HG03521 (cell line): Measurements from ENCODE around the gene TEX14.

Experiments used
- ATAC-seq: cut with Tn5 transposase; IDR thresholded peaks from one replicate; pipeline ENCODE4 v1.9.1; 2021; ENCODE audit warnings: mild to moderate bottlenecking, moderate library complexity; ENCODE audit not compliant: unreplicated experiment

TEX14 gene

GRCh38 chr17:58531661-58532554 is 159.9 kb downstream of the TEX14 start:
- ATAC-seq = no peak

DNA sequence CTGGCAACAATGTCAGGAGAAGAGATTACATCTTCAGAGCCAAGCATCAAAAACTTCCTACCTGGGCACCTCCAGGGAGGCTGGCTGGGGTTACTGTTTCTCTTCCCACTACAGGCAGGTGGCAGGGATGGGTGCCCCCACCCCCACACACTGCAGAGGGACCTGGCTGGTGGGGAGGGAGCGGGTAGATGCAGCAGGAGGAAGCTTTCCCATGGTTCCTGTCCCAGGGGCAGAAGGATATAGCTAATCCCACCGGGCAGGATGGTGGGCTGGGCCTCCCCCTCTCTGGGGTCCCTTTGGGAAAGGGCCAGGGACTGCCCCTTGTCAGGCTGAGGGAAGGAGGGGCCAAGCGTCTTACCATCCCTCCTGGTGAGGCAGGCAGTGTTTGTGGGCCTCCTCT is 160.7 kb downstream of the TEX14 start:
- no peak for ATAC-seq

GRCh38 chr17:58530655-58531054 is 161.2 kb downstream of the TEX14 start:
- no peak for ATAC-seq

DNA sequence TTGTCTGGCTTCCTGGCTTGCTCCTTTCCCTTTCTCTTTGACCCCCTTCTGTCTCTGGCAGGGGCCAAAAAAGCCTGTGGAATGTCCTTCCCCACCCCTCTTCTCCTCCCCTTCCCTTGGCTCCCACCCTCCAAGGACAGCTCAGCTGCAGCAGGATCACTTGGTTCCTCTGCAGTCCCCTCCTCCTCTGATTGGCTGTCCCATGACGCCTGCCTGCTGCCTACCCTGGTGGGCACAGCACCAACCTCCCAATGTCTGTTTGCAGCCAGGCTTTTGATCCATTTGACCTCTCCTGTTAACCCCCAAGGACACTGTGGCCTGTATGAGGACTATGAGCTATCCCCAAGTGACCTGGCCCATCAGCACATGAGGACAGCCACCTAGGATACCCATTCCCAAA is 162.6 kb downstream of the TEX14 start:
- no peak for ATAC-seq

- ATAC-seq = no peak
Observed at GRCh38 chr17:58528443-58528842, 163.4 kb downstream of the TEX14 start.

DNA sequence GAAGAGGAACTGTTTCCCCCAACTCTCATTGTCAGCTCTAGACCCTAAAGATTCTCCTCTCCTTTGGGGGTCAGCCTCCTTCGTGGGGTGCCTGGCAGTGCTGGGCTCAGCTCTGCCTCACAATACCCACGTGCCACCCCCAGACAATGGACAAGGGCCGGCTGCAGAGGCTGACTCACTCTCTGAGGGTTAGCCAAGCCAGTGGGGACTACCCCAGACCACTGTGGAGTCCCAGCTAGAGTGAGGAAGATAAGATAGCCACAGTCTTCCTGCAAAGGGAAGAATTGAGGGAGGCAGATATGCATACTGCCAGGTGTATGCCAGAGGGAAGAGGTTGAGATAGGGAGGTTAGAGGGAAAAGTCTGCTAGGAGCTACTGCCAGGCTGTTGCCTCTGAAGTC is 163.9 kb downstream of the TEX14 start:
- ATAC-seq = no peak

- ATAC-seq = no peak
Observed at GRCh38 chr17:58527306-58527705, 164.5 kb downstream of the TEX14 start.

GRCh38 chr17:58525239-58525638 is 166.6 kb downstream of the TEX14 start:
- no peak for ATAC-seq

- ATAC-seq = no peak
Observed at GRCh38 chr17:58521680-58522079, 170.2 kb downstream of the TEX14 start.

- no peak for ATAC-seq
Observed at GRCh38 chr17:58520843-58521430, 170.9 kb downstream of the TEX14 start.

GRCh38 chr17:58517928-58518609 is 173.8 kb downstream of the TEX14 start:
- ATAC-seq = peak; percentile 77

GRCh38 chr17:58517378-58517927 is 174.4 kb downstream of the TEX14 start:
- ATAC-seq = no peak

GRCh38 chr17:58516644-58517377 is 175.0 kb downstream of the TEX14 start:
- no peak for ATAC-seq

DNA sequence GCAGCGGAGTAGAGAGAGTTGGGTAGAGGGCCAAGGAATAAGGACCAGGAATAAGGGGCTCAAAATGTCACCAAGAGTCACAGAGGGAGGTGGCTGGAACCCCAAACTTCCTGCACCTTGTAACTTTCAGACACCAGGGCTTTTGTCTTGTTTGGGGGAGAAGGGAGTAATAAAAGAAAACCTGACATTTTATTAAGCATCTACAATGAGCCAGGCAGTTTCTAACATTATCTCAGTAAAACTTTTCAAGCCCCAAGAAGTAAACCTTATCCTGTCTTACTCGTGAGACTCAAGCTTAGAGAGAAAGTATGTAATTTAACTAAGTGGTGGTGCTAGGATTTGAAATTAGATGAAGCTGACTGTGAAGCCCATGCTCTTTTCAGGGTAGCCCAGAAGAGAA is 176.6 kb downstream of the TEX14 start:
- ATAC-seq = no peak

GRCh38 chr17:58514770-58515157 is 177.1 kb downstream of the TEX14 start:
- no peak for ATAC-seq

DNA sequence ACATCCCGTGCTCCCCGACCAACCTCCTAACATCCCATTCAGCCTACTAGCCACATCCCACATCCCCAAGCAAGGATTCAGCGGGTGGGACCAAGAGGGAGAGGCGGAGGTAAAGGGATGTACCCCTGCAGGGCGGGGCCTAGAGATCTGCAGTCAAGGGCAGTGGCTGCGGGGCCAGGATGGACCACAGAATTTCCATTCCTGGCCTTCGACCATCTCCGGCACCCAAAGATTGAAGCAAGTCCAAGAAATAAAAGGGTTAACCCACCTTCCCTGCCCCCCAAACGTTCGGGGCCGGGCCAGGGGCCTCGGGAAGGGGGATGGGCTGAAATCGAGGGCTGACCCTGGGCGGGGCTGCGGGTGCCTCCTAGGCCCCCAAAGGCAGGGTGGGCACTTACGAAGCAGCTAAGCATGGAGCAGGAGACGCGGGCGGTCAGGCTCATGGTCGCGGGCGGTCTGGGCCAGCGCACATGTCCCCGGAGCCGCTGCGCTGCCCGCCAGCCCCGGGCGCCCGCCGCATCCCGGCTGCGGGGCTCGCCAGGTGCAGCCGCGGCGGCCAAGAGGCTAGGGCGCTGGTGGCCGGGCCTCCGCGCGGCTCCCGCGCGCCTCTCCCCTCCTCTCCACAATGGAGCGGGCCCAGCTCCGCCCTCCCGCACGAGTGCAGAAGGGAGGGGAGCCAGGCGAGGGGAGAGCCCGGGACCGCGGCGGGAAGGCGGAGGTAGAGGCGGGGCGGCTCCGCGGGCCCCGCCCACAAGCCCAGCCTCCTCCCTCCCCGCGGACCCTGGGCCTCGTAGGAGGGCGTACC is 177.7 kb downstream of the TEX14 start, which contains the start of gene MTMR4:
Gene MTMR4 (minus strand): TSS at position 674 of the 805 bp plus-strand sequence. CDS start 231 bp downstream, at position 443.
- ATAC-seq = no peak

- ATAC-seq = no peak
Observed at GRCh38 chr17:58513267-58513964, 178.4 kb downstream of the TEX14 start.

DNA sequence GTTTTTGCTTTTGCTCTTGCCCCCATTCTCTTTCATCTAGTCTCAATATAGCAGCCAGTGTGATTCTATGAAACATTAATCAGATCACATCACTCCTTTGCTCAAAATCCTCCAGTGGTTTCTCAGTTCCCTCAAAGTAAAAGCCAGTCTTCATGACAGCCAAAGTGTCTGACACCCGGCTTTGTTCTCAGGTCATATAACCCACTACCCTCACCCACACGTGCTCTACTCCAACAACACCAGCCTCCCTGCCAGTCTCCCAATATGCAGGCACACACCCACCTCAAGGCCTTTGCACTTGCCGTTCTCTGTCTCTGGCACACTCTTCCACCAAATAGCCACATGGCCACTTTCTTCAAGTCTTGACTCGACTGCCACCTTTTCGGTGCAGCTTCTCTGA is 181.8 kb downstream of the TEX14 start:
- ATAC-seq = no peak

DNA sequence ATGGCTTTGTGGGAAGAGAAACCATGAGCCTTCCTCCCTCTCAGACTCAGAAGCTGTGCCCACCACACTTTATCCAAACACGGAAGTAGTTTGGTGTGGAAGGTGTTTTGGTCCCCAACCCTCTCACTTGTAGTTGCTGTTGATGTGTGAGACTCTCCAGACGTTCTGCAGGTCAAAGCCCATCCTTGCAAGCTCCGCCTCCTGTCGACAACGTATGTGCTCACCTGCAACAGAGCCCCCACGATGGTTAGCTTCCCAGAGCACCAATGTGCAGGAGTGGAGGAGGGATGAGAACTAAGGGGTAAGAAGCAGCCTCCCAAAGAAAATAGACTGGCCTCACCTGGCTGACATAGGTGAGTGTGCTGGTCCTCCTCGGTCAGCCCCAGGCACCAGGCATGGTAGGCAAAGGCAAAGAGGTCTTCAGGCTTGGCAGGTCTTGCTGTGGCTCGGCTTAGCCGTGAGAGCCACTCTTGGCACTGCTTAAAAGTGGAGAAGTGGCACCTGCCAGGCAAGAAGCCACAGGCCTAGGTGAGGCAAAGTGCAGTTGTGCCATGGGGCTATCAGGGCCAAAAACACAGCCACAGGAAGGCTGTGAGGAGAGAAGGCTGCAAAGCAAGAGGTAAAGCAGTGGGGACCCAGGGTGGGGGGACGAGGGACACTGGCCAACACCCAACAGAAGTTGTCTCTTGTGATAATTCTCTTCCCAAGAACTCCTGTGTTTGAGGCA is 183.3 kb downstream of the TEX14 start:
- ATAC-seq = no peak
